T-cell (primary cell): Measurements from ENCODE around the gene DUOXA2. TPM values are rescaled to one million over a fixed set of nuclear protein-coding genes. Genes with fewer than 3 reads are reported as not detected.

Experiments
- ATAC-seq, 4 experiments: fragments of 200-7000 bp in 3 of 4; fragments of 150-1000 bp in 1 of 4; cut with Tn5 transposase; replicated peaks in 1 of 4; 1 replicate in 3 of 4; 2 replicates in 1 of 4; pipeline ENCODE4 v1.10.0; 2021; ENCODE audit warnings: moderate library complexity in 3 of 4, mild to moderate bottlenecking in 2 of 4, moderate number of reproducible peaks in 1 of 4
- CTCF ChIA-PET, 2 donors: fragments of 300-600 bp; sonication (Branson Sonifier 250); formaldehyde crosslinking; loops; one replicate each; lab custom pipeline; 2022; ENCODE audit warnings: antibody characterized with exemption in 2 of 2; lab: Charles Lee
- POLR2A ChIA-PET, 2 donors: fragments of 300-600 bp; sonication (Branson Sonifier 250); formaldehyde crosslinking; loops; one replicate each; lab custom pipeline; 2022; ENCODE audit warnings: antibody characterized with exemption in 2 of 2; lab: Charles Lee
- DNase-seq, 35 experiments: peaks; one replicate each; pipeline versions ENCODE4 v3.0.0 to v3.0.0-alpha.2; 2013 to 2023
- H3K27ac ChIP-seq: one replicate; pipeline ENCODE4 v1.5.1; 2013; ENCODE audit warnings: low read length
- H3K27me3 ChIP-seq, 2 experiments: replicated peaks in 1 of 2; 1 replicate in 1 of 2; 2 replicates in 1 of 2; pipeline versions ENCODE4 v1.6.1 to v1.7.0; 2013; ENCODE audit warnings: low read length in 1 of 2, mixed read lengths in 1 of 2; ENCODE audit not compliant: control insufficient read depth in 2 of 2, insufficient read depth in 2 of 2; ENCODE audit errors: extremely low read depth in 1 of 2
- H3K36me3 ChIP-seq, 2 donors: 1 replicate in 1 of 2; 2 replicates in 1 of 2; pipeline versions ENCODE4 v1.6.1 to v1.7.0; 2013; ENCODE audit warnings: low read length in 1 of 2; ENCODE audit not compliant: control insufficient read depth in 2 of 2, insufficient read depth in 1 of 2; ENCODE audit errors: extremely low read depth in 1 of 2
- H3K4me1 ChIP-seq, 2 experiments: 1 replicate in 1 of 2; 2 replicates in 1 of 2; pipeline versions ENCODE4 v1.6.1 to v1.7.0; 2013; ENCODE audit warnings: low read length in 2 of 2, mixed read lengths in 1 of 2; ENCODE audit not compliant: insufficient read depth in 2 of 2, control insufficient read depth in 1 of 2; ENCODE audit errors: extremely low read depth in 1 of 2
- H3K4me3 ChIP-seq, 2 donors: 1 replicate in 1 of 2; 2 replicates in 1 of 2; pipeline versions ENCODE4 v1.5.1 to v1.7.0; 2013; ENCODE audit warnings: mild to moderate bottlenecking in 2 of 2, low read length in 1 of 2, moderate library complexity in 1 of 2; ENCODE audit not compliant: control insufficient read depth in 1 of 2; ENCODE audit errors: extremely low read depth in 1 of 2
- H3K9me3 ChIP-seq: 2 replicates; pipeline ENCODE4 v1.7.0; 2013
- H3K27ac Mint-ChIP-seq, 2 donors: one replicate each; pipeline ENCODE4 v1.8.0; 2020 to 2021; ENCODE audit warnings: mild to moderate bottlenecking in 2 of 2, mixed read lengths in 2 of 2
- H3K27me3 Mint-ChIP-seq, 2 donors: one replicate each; pipeline ENCODE4 v1.8.0; 2021 to 2022; ENCODE audit warnings: mixed read lengths in 2 of 2
- H3K36me3 Mint-ChIP-seq: one replicate; pipeline ENCODE4 v1.8.0; 2021; ENCODE audit warnings: mixed read lengths
- H3K4me1 Mint-ChIP-seq, 3 donors: one replicate each; pipeline ENCODE4 v1.8.0; 2020 to 2022; ENCODE audit warnings: mixed read lengths in 3 of 3, mild to moderate bottlenecking in 1 of 3
- H3K4me3 Mint-ChIP-seq, 3 donors: one replicate each; pipeline ENCODE4 v1.8.0; 2020 to 2022; ENCODE audit warnings: mild to moderate bottlenecking in 3 of 3, mixed read lengths in 3 of 3, moderate library complexity in 3 of 3
- H3K9me3 Mint-ChIP-seq, 3 donors: one replicate each; pipeline ENCODE4 v1.8.0; 2020 to 2022; ENCODE audit warnings: mixed read lengths in 3 of 3
- WGBS: methylation state at CpG from one replicate; pipeline ENCODE4 v1.1.5; 2013; ENCODE audit warnings: missing lambda C conversion rate; ENCODE audit not compliant: insufficient coverage; 5-methylcytosine and 5-hydroxymethylcytosine counted together
- total RNA-seq, 35 experiments: library from RNA in 6 of 35; stranded (reverse) in 6 of 35; fragments of 120-200 nt in 1 of 35; gene quantifications; one replicate each; pipeline versions ENCODE4 v1.2.1 to v1.2.4 and lab custom pipeline; 2013 to 2026

DUOXA2 gene
- total RNA-seq, 5 donors from 2014 or later (not counting 1 experiment from before 2014, with no cell fraction given) = not detected

DNA sequence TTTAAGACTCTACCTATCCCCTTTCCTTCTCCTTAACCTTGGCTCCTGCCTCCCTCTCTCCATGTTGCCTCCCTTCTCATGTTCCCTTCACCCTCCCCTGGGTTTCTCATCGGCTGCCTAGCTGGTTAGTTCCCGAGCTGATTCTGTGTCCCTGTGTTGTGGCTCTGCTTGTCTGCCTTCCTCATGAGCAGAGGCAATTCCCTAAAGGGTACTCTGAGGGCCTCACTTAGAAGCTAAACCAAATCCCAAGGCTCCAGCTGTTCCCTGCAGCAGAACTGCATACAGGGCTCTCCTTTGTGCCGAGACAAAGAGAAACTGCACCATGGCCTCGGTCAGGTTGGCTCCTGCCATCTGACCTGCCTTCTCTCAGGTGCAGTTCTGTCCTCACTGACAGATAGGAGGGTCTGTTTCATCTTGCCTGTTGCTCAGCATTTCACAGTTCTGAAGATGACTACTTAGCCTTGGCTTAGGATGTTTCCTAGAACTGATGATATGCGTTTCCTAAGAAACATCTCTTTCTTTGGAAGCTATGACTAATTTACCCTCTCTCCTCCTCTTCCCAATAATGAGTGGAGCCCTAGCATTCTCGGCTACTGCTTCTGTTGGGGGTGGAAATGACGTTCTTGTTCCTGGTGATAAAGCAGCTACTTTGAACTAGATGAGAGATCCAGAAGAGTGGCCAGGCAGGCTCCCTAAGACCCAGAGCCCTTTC is 42.8 kb downstream of the DUOXA2 start:
- CTCF ChIA-PET = interaction anchor here (0.6 to 1.3 kb wide), 5 partner anchors 11 to 393 kb away, joined by 3 to 4 read pairs (median 3); no protein-coding TSS in a partner anchor

DNA sequence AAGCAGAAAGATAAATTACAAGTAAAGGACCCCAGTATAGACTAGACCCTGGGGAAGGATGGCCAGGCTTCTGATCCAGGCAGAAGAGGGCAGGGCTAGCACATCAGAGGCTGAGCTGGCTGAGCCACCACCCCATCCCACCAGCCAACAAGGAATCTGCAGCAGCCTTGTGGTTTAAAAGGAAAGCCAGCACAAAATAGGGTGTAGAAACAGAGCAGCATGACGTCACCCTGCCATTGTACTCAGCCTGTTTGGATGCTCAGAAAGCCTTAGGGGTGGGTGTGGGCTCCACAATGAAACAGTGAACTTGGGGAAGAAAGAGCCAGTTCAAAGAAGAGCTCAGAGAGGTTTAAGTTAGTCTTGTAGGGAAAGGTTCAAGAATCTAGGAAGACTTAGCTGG is 43.8 kb downstream of the DUOXA2 start:
- peaks cover 4 to 8% (median 5%) of the 10 kb centered on the region in 3 donors for H3K4me1 Mint-ChIP-seq
- no peak for ATAC-seq
- no peak overlapping the region for H3K27ac Mint-ChIP-seq
- no peak for DNase-seq
- ChIA-PET CTCF (interaction anchor here in 1 of 2 donors (1.0 to 1.1 kb wide), 2 partner anchors 40 to 44 kb away, joined by 3 read pairs; partner anchors contain the start of genes DUOX2 and DUOXA2), POLR2A (no interaction called here)
- WGBS = 71% methylated on average over 1 of the region's 1 CpG
- Histone ChIP-seq H3K4me3 (no peak overlapping the region), H3K36me3 (no peaks in the 10 kb centered on the region), H3K27ac (no peak overlapping the region), H3K4me1 (peaks cover 0 to 4% of the 10 kb centered on the region in 2 experiments), H3K27me3 (no peaks in the 10 kb centered on the region), H3K9me3 (no peaks in the 10 kb centered on the region)
- no peaks in the 10 kb centered on the region for H3K27me3 Mint-ChIP-seq
- no peak overlapping the region for H3K4me3 Mint-ChIP-seq
- H3K9me3 Mint-ChIP-seq = no peaks in the 10 kb centered on the region
- peaks cover 8% of the 10 kb centered on the region for H3K36me3 Mint-ChIP-seq

More for the DNA sequence above, 42.8 kb downstream of the DUOXA2 start:
- no peak overlapping the region for H3K4me3 ChIP-seq
- no peak overlapping the region for H3K27ac ChIP-seq
- no peaks in the 10 kb centered on the region for H3K4me1 ChIP-seq
- H3K4me1 Mint-ChIP-seq = peaks cover 3 to 8% (median 5%) of the 10 kb centered on the region in 3 donors
- no peaks in the 10 kb centered on the region for H3K27me3 ChIP-seq
- no peak overlapping the region for H3K27ac Mint-ChIP-seq
- 86% methylated on average over 4 of the region's 7 CpGs for WGBS
- POLR2A ChIA-PET = no interaction called here
- H3K9me3 ChIP-seq = no peaks in the 10 kb centered on the region
- H3K27me3 Mint-ChIP-seq = no peaks in the 10 kb centered on the region
- peaks cover 15% of the 10 kb centered on the region for H3K36me3 Mint-ChIP-seq
- no peak overlapping the region for H3K4me3 Mint-ChIP-seq
- no peaks in the 10 kb centered on the region for H3K9me3 Mint-ChIP-seq
- ATAC-seq (no peak), DNase-seq (no peak)
- peaks cover 0 to 3% of the 10 kb centered on the region in 2 donors for H3K36me3 ChIP-seq

DNA sequence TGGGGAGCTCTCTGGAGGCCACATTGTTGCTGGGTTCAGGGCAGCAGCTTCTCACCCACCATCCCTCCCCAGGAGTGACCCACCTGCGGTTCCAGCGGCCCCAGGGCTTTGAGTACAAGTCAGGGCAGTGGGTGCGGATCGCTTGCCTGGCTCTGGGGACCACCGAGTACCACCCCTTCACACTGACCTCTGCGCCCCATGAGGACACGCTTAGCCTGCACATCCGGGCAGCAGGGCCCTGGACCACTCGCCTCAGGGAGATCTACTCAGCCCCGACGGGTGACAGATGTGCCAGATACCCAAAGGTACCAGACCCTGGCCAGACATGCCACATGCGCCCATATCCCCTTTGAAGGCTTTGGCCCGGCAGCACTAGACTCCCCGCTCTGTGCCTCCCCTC is 47.5 kb downstream of the DUOXA2 start:
- no peak for ATAC-seq
- Mint-ChIP-seq H3K9me3 (no peaks in the 10 kb centered on the region), H3K27ac (no peak overlapping the region), H3K4me1 (peaks cover 16 to 23% (median 22%) of the 10 kb centered on the region in 3 donors), H3K36me3 (peaks cover 8% of the 10 kb centered on the region), H3K27me3 (no peaks in the 10 kb centered on the region), H3K4me3 (no peak overlapping the region)
- H3K36me3 ChIP-seq = no peaks in the 10 kb centered on the region
- H3K4me1 ChIP-seq = peaks cover 2 to 25% of the 10 kb centered on the region in 2 experiments
- no peaks in the 10 kb centered on the region for H3K27me3 ChIP-seq
- 97% methylated on average over 14 of the region's 14 CpGs for WGBS
- no peak for DNase-seq
- no peak overlapping the region for H3K4me3 ChIP-seq
- H3K9me3 ChIP-seq = no peaks in the 10 kb centered on the region
- POLR2A ChIA-PET = no interaction called here
- CTCF ChIA-PET = interaction anchor here (0.6 to 0.9 kb wide), 2 partner anchors 254 to 271 kb away, joined by 3 to 5 read pairs; no protein-coding TSS in a partner anchor
- H3K27ac ChIP-seq = no peak overlapping the region

DNA sequence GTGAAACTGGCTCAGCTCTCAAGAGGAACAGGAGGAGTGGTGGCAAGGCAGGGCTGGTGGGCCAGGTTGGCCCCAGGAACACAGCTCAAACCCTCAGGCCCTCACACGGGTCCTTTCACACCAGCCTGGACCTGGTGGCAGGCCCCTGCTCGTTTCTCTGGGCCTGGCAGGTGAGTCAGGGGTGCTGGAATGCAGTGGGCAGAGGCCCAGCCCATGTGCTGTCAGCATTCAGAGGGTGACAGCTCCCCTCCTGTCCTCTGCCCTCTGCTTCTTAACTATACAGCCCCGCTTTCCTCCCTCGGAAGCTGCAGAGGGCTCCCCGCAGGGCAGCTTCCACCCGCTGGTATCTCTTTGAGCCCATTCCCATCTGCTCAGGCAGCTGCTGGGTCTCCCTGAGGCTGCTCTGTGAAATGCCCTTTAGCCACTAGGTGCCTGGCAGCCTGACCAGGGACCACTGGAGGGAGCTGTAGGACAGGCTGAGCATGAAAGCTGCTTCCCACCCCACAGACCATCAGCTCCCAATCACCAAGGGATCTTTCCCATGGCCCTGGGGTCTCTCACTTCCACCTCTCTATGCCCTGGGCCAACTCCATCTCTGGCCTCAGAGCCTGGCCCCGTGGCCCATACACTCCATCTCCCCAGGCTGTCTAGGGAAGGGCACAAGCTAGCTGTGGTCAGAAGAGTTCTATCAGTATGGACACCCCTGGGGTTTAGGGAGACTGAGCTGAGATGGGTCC is 48.8 kb downstream of the DUOXA2 start:
- no peaks in the 10 kb centered on the region for H3K9me3 Mint-ChIP-seq
- ATAC-seq (peak in 1 of 4 experiments; percentile 15), DNase-seq (peak in 34 of 35 experiments; percentile 11 to 73 (median 45))
- H3K27me3 ChIP-seq = no peaks in the 10 kb centered on the region
- peaks cover 8% of the 10 kb centered on the region for H3K36me3 Mint-ChIP-seq
- H3K4me3 Mint-ChIP-seq = no peak overlapping the region
- peaks cover 13 to 25% (median 22%) of the 10 kb centered on the region in 3 donors for H3K4me1 Mint-ChIP-seq
- no peak overlapping the region for H3K27ac ChIP-seq
- no peaks in the 10 kb centered on the region for H3K9me3 ChIP-seq
- H3K27ac Mint-ChIP-seq = no peak overlapping the region
- ChIA-PET CTCF (interaction anchor here (0.6 to 2.5 kb wide), 11 partner anchors 10 to 251 kb away, joined by 3 to 17 read pairs (median 4); a partner anchor contains a TSS), POLR2A (interaction anchor here in 1 of 2 donors (1.0 kb wide), 1 partner anchor 38 kb away, joined by 3 read pairs; no protein-coding TSS in a partner anchor)
- H3K27me3 Mint-ChIP-seq = no peaks in the 10 kb centered on the region
- H3K4me3 ChIP-seq = no peak overlapping the region
- 23% methylated on average over 6 of the region's 7 CpGs for WGBS
- H3K36me3 ChIP-seq = no peaks in the 10 kb centered on the region
- H3K4me1 ChIP-seq = peaks cover 2 to 30% of the 10 kb centered on the region in 2 experiments

DNA sequence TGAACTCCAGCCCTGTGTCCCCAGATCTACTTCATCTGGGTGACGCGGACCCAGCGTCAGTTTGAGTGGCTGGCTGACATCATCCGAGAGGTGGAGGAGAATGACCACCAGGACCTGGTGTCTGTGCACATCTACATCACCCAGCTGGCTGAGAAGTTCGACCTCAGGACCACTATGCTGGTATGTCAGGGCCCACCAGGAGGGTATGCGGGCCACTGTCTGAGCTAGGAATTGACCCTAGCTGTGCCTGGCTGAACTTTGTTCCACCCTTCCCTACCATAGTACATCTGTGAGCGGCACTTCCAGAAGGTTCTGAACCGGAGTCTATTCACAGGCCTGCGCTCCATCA is 49.4 kb downstream of the DUOXA2 start:
- Mint-ChIP-seq H3K9me3 (no peaks in the 10 kb centered on the region), H3K4me3 (no peak overlapping the region), H3K27me3 (no peaks in the 10 kb centered on the region), H3K27ac (no peak overlapping the region), H3K4me1 (peaks cover 11 to 23% (median 22%) of the 10 kb centered on the region in 3 donors), H3K36me3 (peaks cover 8% of the 10 kb centered on the region)
- H3K4me1 ChIP-seq = peaks cover 2 to 30% of the 10 kb centered on the region in 2 experiments
- WGBS = 94% methylated on average over 9 of the region's 9 CpGs
- H3K27ac ChIP-seq = no peak overlapping the region
- no peaks in the 10 kb centered on the region for H3K27me3 ChIP-seq
- ChIA-PET POLR2A (interaction anchor here in 1 of 2 donors (1.0 kb wide), 1 partner anchor 38 kb away, joined by 3 read pairs; no protein-coding TSS in a partner anchor), CTCF (interaction anchor here (0.7 to 2.5 kb wide), 11 partner anchors 29 to 251 kb away, joined by 3 to 17 read pairs (median 4); a partner anchor contains a TSS)
- H3K4me3 ChIP-seq = no peak overlapping the region
- H3K9me3 ChIP-seq = no peaks in the 10 kb centered on the region
- ATAC-seq = no peak
- DNase-seq = no peak
- no peaks in the 10 kb centered on the region for H3K36me3 ChIP-seq

DNA sequence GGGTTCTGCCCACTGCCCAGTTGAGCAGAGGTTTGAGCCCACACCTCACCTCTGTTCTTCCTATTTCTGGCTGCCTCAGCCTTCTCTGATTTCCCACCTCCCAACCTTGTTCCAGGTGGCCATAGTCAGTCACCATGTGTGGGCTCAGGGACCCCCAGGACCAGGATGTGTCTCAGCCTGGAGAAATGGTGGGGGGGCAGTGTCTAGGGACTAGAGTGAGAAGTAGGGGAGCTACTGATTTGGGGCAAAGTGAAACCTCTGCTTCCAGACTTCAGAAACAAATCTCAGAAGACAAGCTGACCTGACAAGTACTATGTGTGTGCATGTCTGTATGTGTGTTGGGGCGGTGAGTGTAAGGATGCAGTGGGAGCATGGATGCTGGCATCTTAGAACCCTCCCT is 50.8 kb downstream of the DUOXA2 start:
- Mint-ChIP-seq H3K9me3 (no peaks in the 10 kb centered on the region), H3K4me1 (peaks cover 11 to 23% (median 21%) of the 10 kb centered on the region in 3 donors), H3K36me3 (peaks cover 8% of the 10 kb centered on the region), H3K27ac (peak overlapping the region; percentile 66 to 84), H3K27me3 (no peaks in the 10 kb centered on the region), H3K4me3 (peak overlapping the region; percentile 66 to 73 (median 71))
- H3K9me3 ChIP-seq = no peaks in the 10 kb centered on the region
- no CpG with 5 or more reads among the region's 1 CpG for WGBS
- ATAC-seq (no peak), DNase-seq (no peak)
- no peak overlapping the region for H3K27ac ChIP-seq
- ChIA-PET POLR2A (interaction anchor here in 1 of 2 donors (0.6 kb wide), 1 partner anchor 421 kb away, joined by 3 read pairs; no protein-coding TSS in a partner anchor), CTCF (interaction anchor here (0.6 to 2.5 kb wide), 5 partner anchors 110 to 235 kb away, joined by 4 to 17 read pairs (median 9); no protein-coding TSS in a partner anchor)
- H3K4me3 ChIP-seq = no peak overlapping the region
- no peaks in the 10 kb centered on the region for H3K27me3 ChIP-seq
- H3K36me3 ChIP-seq = no peaks in the 10 kb centered on the region
- peaks cover 2 to 30% of the 10 kb centered on the region in 2 experiments for H3K4me1 ChIP-seq
